GM23248 (cell line): ENCODE results near the gene WWOX.

ENCODE experiments used
- EZH2 ChIP-seq: fragments of 200-600 bp; sonication (generic); IDR thresholded peaks from 2 replicates; pipeline ENCODE4 v1.6.1; 2018; ENCODE audit warnings: antibody characterized with exemption, mild to moderate bottlenecking; ENCODE audit not compliant: insufficient read depth, poor library complexity, severe bottlenecking
- EZH2phosphoT487 ChIP-seq: fragments of 200-600 bp; sonication (generic); IDR thresholded peaks from 2 replicates; pipeline ENCODE4 v1.6.1; 2018; ENCODE audit warnings: antibody characterized with exemption, moderate library complexity, mild to moderate bottlenecking, low read depth; ENCODE audit not compliant: insufficient read depth

DNA sequence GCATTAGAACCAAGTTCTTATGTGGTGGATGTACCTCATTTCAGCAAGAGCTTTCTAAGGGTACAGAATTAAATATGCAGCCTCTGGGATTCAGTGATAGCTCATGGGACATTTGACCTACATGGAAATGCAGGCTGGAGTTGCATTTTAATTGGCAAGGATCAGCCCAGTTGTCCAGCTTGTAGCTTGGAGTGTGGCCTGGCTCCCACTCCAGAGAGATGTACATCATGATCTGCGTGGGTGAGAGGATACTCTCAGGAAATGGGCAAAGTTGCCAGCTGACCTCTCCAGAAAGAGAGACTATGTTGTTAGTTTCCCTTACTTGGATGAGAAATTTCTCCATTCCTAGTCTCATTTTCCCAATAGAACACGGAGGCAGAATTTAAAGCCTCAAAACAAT is 945.7 kb downstream of the WWOX start:
- TF ChIP-seq EZH2 = no peak
- TF ChIP-seq EZH2phosphoT487 = no peak
